Neural progenitor cell (in vitro differentiated cells): ENCODE data around the gene TMEM242. TPM values are rescaled to one million over a fixed set of nuclear protein-coding genes. Genes with fewer than 3 reads are reported as not detected.

Source experiments
- DNase-seq: peaks from one replicate; pipeline ENCODE4 v3.0.0-alpha.2; 2016; ENCODE audit warnings: low spot score
- H2AFZ ChIP-seq: fragments of 200-600 bp; sonication (generic); replicated peaks from 2 replicates; pipeline ENCODE4 v1.6.1; 2016; ENCODE audit warnings: antibody characterized with exemption
- H3F3A ChIP-seq: fragments of 200-600 bp; sonication (generic); 2 replicates; pipeline ENCODE4 v1.6.1; 2016; ENCODE audit warnings: antibody characterized with exemption, low read depth
- H3K27ac ChIP-seq: fragments of 200-600 bp; sonication (generic); 2 replicates; pipeline ENCODE4 v1.5.1; 2016; ENCODE audit warnings: mild to moderate bottlenecking
- H3K27me3 ChIP-seq: fragments of 200-600 bp; sonication (generic); 2 replicates; pipeline ENCODE4 v1.6.1; 2016; ENCODE audit warnings: mild to moderate bottlenecking, moderate library complexity
- H3K36me3 ChIP-seq: fragments of 200-600 bp; sonication (generic); 2 replicates; pipeline ENCODE4 v1.5.1; 2016
- H3K4me1 ChIP-seq: fragments of 200-600 bp; sonication (generic); 2 replicates; pipeline ENCODE4 v1.6.1; 2016; ENCODE audit warnings: mixed run types
- H3K4me2 ChIP-seq: fragments of 200-600 bp; sonication (generic); 2 replicates; pipeline ENCODE4 v1.6.1; 2016
- H3K4me3 ChIP-seq: fragments of 200-600 bp; sonication (generic); 2 replicates; pipeline ENCODE4 v1.5.1; 2016
- H3K79me2 ChIP-seq: fragments of 200-600 bp; sonication (generic); 2 replicates; pipeline ENCODE4 v1.6.1; 2016; ENCODE audit warnings: low read depth
- H3K9ac ChIP-seq: fragments of 200-600 bp; sonication (generic); 2 replicates; pipeline ENCODE4 v1.6.1; 2016
- H3K9me3 ChIP-seq: fragments of 200-600 bp; sonication (generic); 2 replicates; pipeline ENCODE4 v1.5.1; 2016; ENCODE audit warnings: low read depth
- H4K20me1 ChIP-seq: fragments of 200-600 bp; sonication (generic); 2 replicates; pipeline ENCODE4 v1.6.1; 2016; ENCODE audit warnings: low read depth
- H3K27ac Mint-ChIP-seq: 3 replicates; pipeline ENCODE4 v1.8.0; 2021; ENCODE audit warnings: mixed read lengths
- H3K27me3 Mint-ChIP-seq: 2 replicates; pipeline ENCODE4 v1.8.0; 2022; ENCODE audit warnings: low read depth, mild to moderate bottlenecking, inconsistent platforms, moderate library complexity, mixed read lengths; ENCODE audit not compliant: insufficient read depth
- H3K36me3 Mint-ChIP-seq: 3 replicates; pipeline ENCODE4 v1.8.0; 2021; ENCODE audit warnings: mixed read lengths
- H3K4me1 Mint-ChIP-seq: 3 replicates; pipeline ENCODE4 v1.8.0; 2021; ENCODE audit warnings: mixed read lengths
- H3K4me3 Mint-ChIP-seq: 3 replicates; pipeline ENCODE4 v1.8.0; 2021; ENCODE audit warnings: mild to moderate bottlenecking, moderate library complexity, mixed read lengths
- H3K9me3 Mint-ChIP-seq: 3 replicates; pipeline ENCODE4 v1.8.0; 2020; ENCODE audit warnings: mixed read lengths
- EZH2 ChIP-seq: fragments of 200-600 bp; sonication (generic); IDR thresholded peaks from 2 replicates; pipeline ENCODE4 v1.6.1; 2017; ENCODE audit warnings: antibody characterized with exemption, mild to moderate bottlenecking, moderate library complexity
- EZH2phosphoT487 ChIP-seq: fragments of 200-600 bp; sonication (generic); IDR thresholded peaks from 2 replicates; pipeline ENCODE4 v1.6.1; 2017; ENCODE audit warnings: antibody characterized with exemption
- total RNA-seq: library from RNA; depleted of rRNA; stranded (reverse); fragments of >200 nt; gene quantifications from 2 replicates; pipeline ENCODE4 v1.2.3, GENCODE V29; 2015; ENCODE audit warnings: low replicate concordance
- TF ChIP-seq, protein P1 (sequence below): fragments of 200-600 bp; sonication (generic); IDR thresholded peaks from 2 replicates; pipeline ENCODE4 v1.5.1; 2017; ENCODE audit warnings: antibody characterized with exemption, mild to moderate bottlenecking

TMEM242 gene
- total RNA-seq, 1 donor from 2014 or later: 9.9 TPM

DNA sequence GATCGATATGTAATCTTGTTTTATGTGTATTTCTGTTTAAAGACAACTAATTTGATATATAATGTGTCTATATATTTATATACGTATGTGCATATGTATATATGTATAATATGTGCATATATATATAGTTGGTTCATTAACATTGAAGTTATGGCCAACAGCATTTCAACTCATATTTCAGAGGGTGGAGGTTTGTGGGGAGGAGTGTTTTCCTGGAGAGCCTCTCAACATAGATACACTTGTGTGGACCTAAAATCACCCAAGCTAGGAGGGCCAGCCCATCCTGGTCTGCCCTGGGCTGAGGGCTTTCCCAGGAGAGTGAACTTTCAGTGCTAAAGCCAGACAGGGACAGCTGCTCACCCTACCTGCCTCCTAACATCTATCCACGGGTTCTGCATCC lies 68.8 kb downstream of the TMEM242 start:
- no peak overlapping the region for H3K9ac ChIP-seq
- H2AFZ ChIP-seq: no peak overlapping the region
- H3K27me3 ChIP-seq: no peaks in the 10 kb centered on the region
- H3K27me3 Mint-ChIP-seq: peaks cover 3% of the 10 kb centered on the region
- no peaks in the 10 kb centered on the region for H3F3A ChIP-seq
- H3K36me3 Mint-ChIP-seq: no peaks in the 10 kb centered on the region
- no peaks in the 10 kb centered on the region for H3K79me2 ChIP-seq
- H3K4me3 ChIP-seq: no peak overlapping the region
- no peak for TF ChIP-seq EZH2phosphoT487
- TF ChIP-seq EZH2: no peak
- TF ChIP-seq, protein P1, sequence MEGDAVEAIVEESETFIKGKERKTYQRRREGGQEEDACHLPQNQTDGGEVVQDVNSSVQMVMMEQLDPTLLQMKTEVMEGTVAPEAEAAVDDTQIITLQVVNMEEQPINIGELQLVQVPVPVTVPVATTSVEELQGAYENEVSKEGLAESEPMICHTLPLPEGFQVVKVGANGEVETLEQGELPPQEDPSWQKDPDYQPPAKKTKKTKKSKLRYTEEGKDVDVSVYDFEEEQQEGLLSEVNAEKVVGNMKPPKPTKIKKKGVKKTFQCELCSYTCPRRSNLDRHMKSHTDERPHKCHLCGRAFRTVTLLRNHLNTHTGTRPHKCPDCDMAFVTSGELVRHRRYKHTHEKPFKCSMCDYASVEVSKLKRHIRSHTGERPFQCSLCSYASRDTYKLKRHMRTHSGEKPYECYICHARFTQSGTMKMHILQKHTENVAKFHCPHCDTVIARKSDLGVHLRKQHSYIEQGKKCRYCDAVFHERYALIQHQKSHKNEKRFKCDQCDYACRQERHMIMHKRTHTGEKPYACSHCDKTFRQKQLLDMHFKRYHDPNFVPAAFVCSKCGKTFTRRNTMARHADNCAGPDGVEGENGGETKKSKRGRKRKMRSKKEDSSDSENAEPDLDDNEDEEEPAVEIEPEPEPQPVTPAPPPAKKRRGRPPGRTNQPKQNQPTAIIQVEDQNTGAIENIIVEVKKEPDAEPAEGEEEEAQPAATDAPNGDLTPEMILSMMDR: no peak
- no peaks in the 10 kb centered on the region for H3K4me1 ChIP-seq
- DNase-seq: no peak
- H3K27ac Mint-ChIP-seq: no peak overlapping the region
- no peaks in the 10 kb centered on the region for H3K36me3 ChIP-seq
- peaks cover 11% of the 10 kb centered on the region for H3K4me1 Mint-ChIP-seq
- H3K27ac ChIP-seq: no peak overlapping the region
- no peaks in the 10 kb centered on the region for H3K9me3 Mint-ChIP-seq
- H3K9me3 ChIP-seq: no peaks in the 10 kb centered on the region
- no peaks in the 10 kb centered on the region for H4K20me1 ChIP-seq
- no peak overlapping the region for H3K4me2 ChIP-seq
- H3K4me3 Mint-ChIP-seq: no peak overlapping the region

DNA sequence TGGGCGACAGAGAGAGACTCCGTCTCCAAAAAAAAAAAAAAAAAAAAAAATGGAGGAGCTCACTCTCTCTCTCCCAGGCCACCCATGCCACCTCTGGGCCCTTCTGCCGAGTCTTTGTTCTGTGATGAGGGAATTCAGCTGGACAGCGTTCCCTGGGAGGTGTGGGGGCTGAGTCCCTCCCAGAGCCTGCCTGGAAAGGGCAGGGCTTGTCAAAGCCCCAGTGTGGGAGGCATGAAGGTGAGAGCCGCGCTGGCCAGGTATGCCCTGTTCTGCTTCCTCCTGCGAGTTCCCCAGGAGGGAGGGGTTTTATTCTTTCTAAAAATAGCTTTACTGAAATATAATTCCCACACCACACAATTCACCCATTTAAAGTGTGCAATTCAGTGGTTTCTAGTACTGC lies 69.6 kb downstream of the TMEM242 start:
- H3K27ac ChIP-seq: no peak overlapping the region
- H3K4me1 ChIP-seq: no peaks in the 10 kb centered on the region
- H3K9ac ChIP-seq: no peak overlapping the region
- no peak for DNase-seq
- no peak for TF ChIP-seq EZH2phosphoT487
- TF ChIP-seq, protein P1: no peak
- TF ChIP-seq EZH2: no peak
- no peak overlapping the region for H3K4me2 ChIP-seq
- Mint-ChIP-seq H3K4me1 (peaks cover 6% of the 10 kb centered on the region), H3K27me3 (peaks cover 3% of the 10 kb centered on the region), H3K9me3 (peaks cover 7% of the 10 kb centered on the region), H3K4me3 (no peak overlapping the region), H3K36me3 (no peaks in the 10 kb centered on the region), H3K27ac (no peak overlapping the region)
- no peaks in the 10 kb centered on the region for H3F3A ChIP-seq
- H3K79me2 ChIP-seq: no peaks in the 10 kb centered on the region
- H3K4me3 ChIP-seq: no peak overlapping the region
- no peaks in the 10 kb centered on the region for H3K27me3 ChIP-seq
- no peaks in the 10 kb centered on the region for H4K20me1 ChIP-seq
- no peak overlapping the region for H2AFZ ChIP-seq
- H3K9me3 ChIP-seq: no peaks in the 10 kb centered on the region
- H3K36me3 ChIP-seq: no peaks in the 10 kb centered on the region

DNA sequence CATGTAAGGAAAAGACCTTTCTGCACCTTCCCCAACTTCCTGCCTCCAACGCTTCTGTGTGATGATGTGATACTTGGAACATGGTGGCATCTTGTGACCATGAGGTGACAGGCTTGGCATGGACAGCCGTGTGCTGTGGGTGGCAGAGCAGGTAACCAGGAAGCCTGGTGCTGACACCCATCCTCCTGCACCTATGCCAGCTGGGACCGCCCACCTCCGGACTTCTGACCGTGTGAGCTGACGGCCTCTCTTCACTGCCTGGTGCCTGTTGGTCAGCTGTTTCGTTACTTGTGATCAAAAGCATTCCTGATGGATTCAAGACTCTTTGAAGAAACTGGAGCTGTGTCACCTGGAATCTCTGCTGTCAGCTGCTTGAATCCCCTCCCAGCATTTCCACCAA lies 70.3 kb downstream of the TMEM242 start:
- H3K4me3 ChIP-seq: no peak overlapping the region
- no peak overlapping the region for H2AFZ ChIP-seq
- Mint-ChIP-seq H3K36me3 (no peaks in the 10 kb centered on the region), H3K27ac (no peak overlapping the region), H3K4me1 (peaks cover 3% of the 10 kb centered on the region), H3K4me3 (no peak overlapping the region), H3K9me3 (peaks cover 12% of the 10 kb centered on the region), H3K27me3 (peaks cover 3% of the 10 kb centered on the region)
- no peak overlapping the region for H3K27ac ChIP-seq
- H3K9me3 ChIP-seq: no peaks in the 10 kb centered on the region
- no peaks in the 10 kb centered on the region for H3K27me3 ChIP-seq
- H3K4me2 ChIP-seq: no peak overlapping the region
- DNase-seq: no peak
- H3K9ac ChIP-seq: no peak overlapping the region
- no peaks in the 10 kb centered on the region for H4K20me1 ChIP-seq
- H3K79me2 ChIP-seq: no peaks in the 10 kb centered on the region
- H3K4me1 ChIP-seq: no peaks in the 10 kb centered on the region
- no peaks in the 10 kb centered on the region for H3K36me3 ChIP-seq
- TF ChIP-seq EZH2 (no peak), EZH2phosphoT487 (no peak)
- TF ChIP-seq, protein P1: no peak
- no peaks in the 10 kb centered on the region for H3F3A ChIP-seq
